ENCODE results near the gene NBAS.
"Not testable (repeated sequence)": the region's sequence is repeated elsewhere in the genome, so short reads cannot be mapped to it uniquely, and the experiment has no call there.

The NBAS gene

GRCh38 chr2:15456352-15456751, 104.8 kb downstream of the NBAS start:
- DNase-seq = no peak

- DNase-seq = no peak
These were observed 110.3 kb downstream of the NBAS start for GRCh38 chr2:15450808-15451207.

- DNase-seq = no peak
These were observed 111.4 kb downstream of the NBAS start for GRCh38 chr2:15449556-15450236.

GRCh38 chr2:15448250-15448839, 112.8 kb downstream of the NBAS start:
- no peak for DNase-seq

- no peak for DNase-seq
These were observed 113.8 kb downstream of the NBAS start for GRCh38 chr2:15447381-15447780.

- no peak for DNase-seq
These were observed 114.2 kb downstream of the NBAS start for GRCh38 chr2:15446961-15447360.

GRCh38 chr2:15445891-15446562, 115.1 kb downstream of the NBAS start:
- DNase-seq = no peak

- DNase-seq = not testable (repeated sequence)
These were observed 121.2 kb downstream of the NBAS start for GRCh38 chr2:15439768-15440524.

- DNase-seq = not testable (repeated sequence)
These were observed 121.8 kb downstream of the NBAS start for GRCh38 chr2:15439366-15439765.

GRCh38 chr2:15436195-15436594, 124.9 kb downstream of the NBAS start:
- DNase-seq = no peak

- no peak for DNase-seq
These were observed 125.7 kb downstream of the NBAS start for GRCh38 chr2:15435474-15435873.

- no peak for DNase-seq
These were observed 128.4 kb downstream of the NBAS start for GRCh38 chr2:15432642-15433256.

GRCh38 chr2:15429032-15429431, 132.1 kb downstream of the NBAS start:
- DNase-seq = no peak

- no peak for DNase-seq
These were observed 133.1 kb downstream of the NBAS start for GRCh38 chr2:15427987-15428386.

GRCh38 chr2:15426606-15427005, 134.5 kb downstream of the NBAS start:
- DNase-seq = no peak

GRCh38 chr2:15425712-15426111, 135.4 kb downstream of the NBAS start:
- no peak for DNase-seq

- DNase-seq = no peak
These were observed 139.4 kb downstream of the NBAS start for GRCh38 chr2:15421753-15422152.

GRCh38 chr2:15415748-15416147, 145.4 kb downstream of the NBAS start:
- no peak for DNase-seq

- DNase-seq = no peak
These were observed 148.4 kb downstream of the NBAS start for GRCh38 chr2:15412779-15413178.

GRCh38 chr2:15412309-15412708, 148.8 kb downstream of the NBAS start:
- DNase-seq = no peak

GRCh38 chr2:15410884-15411283, 150.2 kb downstream of the NBAS start:
- DNase-seq = no peak

GRCh38 chr2:15408759-15409158, 152.4 kb downstream of the NBAS start:
- no peak for DNase-seq

GRCh38 chr2:15407666-15408065, 153.5 kb downstream of the NBAS start:
- DNase-seq = no peak

Measured in NCI-H2107 (cell line).